ENCODE measurements around the gene SLC22A31. TPM values are rescaled to one million over a fixed set of nuclear protein-coding genes. Genes with fewer than 3 reads are reported as not detected.
A peak's percentile ranks its signal among the peaks of the same experiment; 100 is the strongest.

The SLC22A31 gene
- total RNA-seq, 6 donors from 2014 or later: 71.0 to 320 (median 174) TPM

- no peak overlapping the region for H3K4me3 ChIP-seq
- ATAC-seq (ENCODE audit: low FRiP score in 2 of 2): no peak
- no peak overlapping the region for H3K27ac ChIP-seq
- DNase-seq: no peak
- peaks cover 10 to 21% (median 12%) of the 10 kb centered on the region in 4 donors for H3K4me1 ChIP-seq
- H3K36me3 ChIP-seq: peaks cover 0 to 13% (median 4%) of the 10 kb centered on the region in 4 donors
- H3K9me3 ChIP-seq: no peaks in the 10 kb centered on the region
- TF ChIP-seq CTCF (IDR thresholded peaks at IDR 0.05) (no peak), POLR2A (IDR thresholded peaks at IDR 0.05) (no peak), POLR2AphosphoS5 (IDR thresholded peaks at IDR 0.05) (no peak), EP300 (IDR thresholded peaks at IDR 0.05) (no peak)
- WGBS, 2 donors: 89 to 95% methylated on average over 3 of the region's 3 CpGs
- H3K27me3 ChIP-seq: no peaks in the 10 kb centered on the region
Measured at GRCh38 chr16:89237733-89238132, 37.4 kb upstream of the SLC22A31 start.

DNA sequence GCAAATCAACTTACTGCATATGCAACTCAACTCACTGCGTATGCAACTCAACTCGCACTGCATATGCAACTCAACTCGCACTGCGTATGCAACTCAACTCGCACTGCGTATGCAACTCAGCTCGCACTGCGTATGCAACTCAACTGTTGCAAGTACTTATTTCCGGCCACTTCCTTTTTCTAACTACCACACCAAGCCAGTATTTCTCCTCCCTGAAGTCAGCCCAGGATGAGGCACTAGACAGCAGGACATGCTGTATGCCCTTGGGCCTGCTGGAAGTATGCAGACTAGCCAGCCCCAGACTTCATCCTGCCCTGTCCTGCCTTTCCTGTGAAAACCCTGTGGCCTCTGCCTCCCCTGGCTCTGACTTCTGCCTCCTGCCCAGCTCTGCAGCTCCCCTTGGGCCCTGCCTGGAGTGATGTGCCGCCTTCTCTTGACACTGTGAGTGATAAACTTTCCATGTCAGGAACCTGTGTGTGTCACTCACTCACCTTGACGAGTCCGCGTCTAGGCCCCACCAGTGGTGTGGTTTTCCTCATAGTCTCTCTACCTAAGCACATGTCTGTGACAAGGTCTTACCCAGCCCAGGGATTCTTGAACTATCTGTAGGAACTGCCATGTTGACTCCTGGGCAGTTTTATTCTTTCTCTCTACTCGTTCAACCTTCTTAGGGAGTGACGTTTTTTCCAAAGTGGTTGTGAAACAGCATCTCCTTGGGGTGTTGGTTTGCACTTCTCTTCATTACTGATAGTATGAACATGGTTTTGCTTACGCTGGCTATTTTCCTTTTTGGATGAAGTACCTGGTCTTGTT is 33.5 kb upstream of the SLC22A31 start:
- TF ChIP-seq POLR2A (IDR thresholded peaks at IDR 0.05) (no peak), CTCF (IDR thresholded peaks at IDR 0.05) (no peak), POLR2AphosphoS5 (IDR thresholded peaks at IDR 0.05) (no peak), EP300 (IDR thresholded peaks at IDR 0.05) (no peak)
- no peaks in the 10 kb centered on the region for H3K9me3 ChIP-seq
- H3K4me1 ChIP-seq: peaks cover 0 to 5% (median 2%) of the 10 kb centered on the region in 4 donors
- DNase-seq (no peak), ATAC-seq (ENCODE audit: low FRiP score in 2 of 2) (peak in 1 of 2 donors; percentile 61)
- H3K4me3 ChIP-seq: no peak overlapping the region
- peak overlapping the region in 2 of 4 donors; percentile 22 to 56 for H3K27ac ChIP-seq
- no peaks in the 10 kb centered on the region for H3K27me3 ChIP-seq
- WGBS, 2 donors: 77 to 89% methylated on average over 16 of the region's 16 CpGs
- H3K36me3 ChIP-seq: peaks cover 0 to 42% (median 20%) of the 10 kb centered on the region in 4 donors

DNA sequence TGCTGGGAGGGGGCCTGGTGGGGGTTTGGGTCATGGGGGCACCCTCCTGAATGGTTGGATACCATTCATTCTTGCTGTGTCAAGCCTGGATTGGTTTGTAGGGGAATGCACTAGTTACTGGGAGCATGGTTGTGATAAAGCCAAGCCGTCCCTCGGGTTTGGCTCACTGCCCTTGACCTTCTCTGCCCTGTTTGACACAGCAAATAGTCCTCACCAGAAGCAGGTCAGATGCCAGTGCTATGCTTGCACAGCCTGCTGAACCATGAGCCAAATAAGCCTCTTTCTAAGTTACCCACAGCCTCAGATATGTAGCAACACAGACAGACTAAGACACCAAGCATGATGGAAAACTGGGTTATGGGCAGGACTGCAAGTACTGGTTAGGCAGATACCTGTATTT is 31.8 kb upstream of the SLC22A31 start:
- H3K36me3 ChIP-seq: peaks cover 4 to 58% (median 34%) of the 10 kb centered on the region in 4 donors
- H3K27me3 ChIP-seq: no peaks in the 10 kb centered on the region
- ATAC-seq (ENCODE audit: low FRiP score in 2 of 2) (no peak), DNase-seq (no peak)
- peaks cover 0 to 5% (median 2%) of the 10 kb centered on the region in 4 donors for H3K4me1 ChIP-seq
- H3K9me3 ChIP-seq: peaks cover 0 to 11% (median 3%) of the 10 kb centered on the region in 4 donors
- no peak overlapping the region for H3K4me3 ChIP-seq
- H3K27ac ChIP-seq: no peak overlapping the region
- TF ChIP-seq POLR2AphosphoS5 (IDR thresholded peaks at IDR 0.05): no peak
- TF ChIP-seq EP300 (IDR thresholded peaks at IDR 0.05): no peak
- WGBS, 2 donors: 56 to 65% methylated on average over 2 of the region's 2 CpGs

- TF ChIP-seq POLR2AphosphoS5 (IDR thresholded peaks at IDR 0.05) (no peak), EP300 (IDR thresholded peaks at IDR 0.05) (no peak), CTCF (IDR thresholded peaks at IDR 0.05) (no peak), POLR2A (IDR thresholded peaks at IDR 0.05) (no peak)
- 95 to 100% methylated on average over 4 to 14 of the region's 14 CpGs for WGBS, 2 donors
- Histone ChIP-seq H3K4me1 (peaks cover 0 to 5% (median 2%) of the 10 kb centered on the region in 4 donors), H3K36me3 (peaks cover 17 to 77% (median 51%) of the 10 kb centered on the region in 4 donors), H3K4me3 (no peak overlapping the region), H3K27ac (no peak overlapping the region), H3K9me3 (peaks cover 0 to 16% (median 3%) of the 10 kb centered on the region in 4 donors), H3K27me3 (no peaks in the 10 kb centered on the region)
- ATAC-seq (ENCODE audit: low FRiP score in 2 of 2) (no peak), DNase-seq (no peak)
Measured at GRCh38 chr16:89230255-89230654, 29.9 kb upstream of the SLC22A31 start.

DNA sequence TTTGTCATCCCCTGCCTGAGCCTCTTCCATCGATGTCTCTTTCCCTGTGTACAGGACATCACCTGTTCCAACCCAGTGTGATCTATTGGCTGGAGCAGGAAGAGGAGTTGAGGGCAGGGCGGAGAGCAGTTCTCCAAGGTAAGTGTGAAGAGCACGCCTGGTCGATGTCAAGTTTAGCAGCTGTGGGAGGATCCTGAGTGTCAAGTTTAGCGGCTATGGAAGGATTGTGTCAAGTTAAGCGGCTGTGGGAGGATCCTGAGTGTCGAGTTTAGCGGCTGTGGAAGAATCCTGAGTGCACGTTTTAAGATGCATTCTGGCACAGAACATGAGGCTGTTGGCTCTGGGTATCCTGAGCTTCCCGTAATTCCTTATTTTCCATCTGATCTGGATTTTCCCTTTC is 24.3 kb upstream of the SLC22A31 start:
- H3K27me3 ChIP-seq: no peaks in the 10 kb centered on the region
- peaks cover 0 to 16% (median 3%) of the 10 kb centered on the region in 4 donors for H3K9me3 ChIP-seq
- H3K27ac ChIP-seq: no peak overlapping the region
- H3K4me1 ChIP-seq: peaks cover 0 to under 1% (median under 1%) of the 10 kb centered on the region in 4 donors
- peaks cover 26 to 83% (median 69%) of the 10 kb centered on the region in 4 donors for H3K36me3 ChIP-seq
- ATAC-seq (ENCODE audit: low FRiP score in 2 of 2): no peak
- DNase-seq: no peak
- WGBS, 2 donors: 89 to 94% methylated on average over 8 to 10 of the region's 10 CpGs
- no peak for TF ChIP-seq CTCF (IDR thresholded peaks at IDR 0.05)
- TF ChIP-seq POLR2A (IDR thresholded peaks at IDR 0.05): no peak
- TF ChIP-seq EP300 (IDR thresholded peaks at IDR 0.05): no peak
- TF ChIP-seq POLR2AphosphoS5 (IDR thresholded peaks at IDR 0.05): no peak
- H3K4me3 ChIP-seq: no peak overlapping the region
